ENCODE results near the gene KRTAP4-16.
"Not testable (repeated sequence)": the region's sequence is repeated elsewhere in the genome, so short reads cannot be mapped to it uniquely, and the experiment has no call there.

The KRTAP4-16 gene

GRCh38 chr17:41101586-41102259 is at the start of gene KRTAP4-16:
KRTAP4-16 (minus strand) TSS chr17:41102209; CDS start chr17:41102209, 0 bp downstream.
- TF ChIP-seq CTCF (IDR thresholded peaks at IDR 0.05; ENCODE audit: borderline replicate concordance, insufficient read depth, low read depth, low read length): no peak
- H3K4me3 ChIP-seq (ENCODE audit: low read depth, low read length): no peak within 1 kb of the TSS

GRCh38 chr17:41151525-41151924 is 49.5 kb upstream of the KRTAP4-16 start:
- TF ChIP-seq CTCF (IDR thresholded peaks at IDR 0.05; ENCODE audit: borderline replicate concordance, insufficient read depth, low read depth, low read length): no peak
- H3K4me3 ChIP-seq (ENCODE audit: low read depth, low read length): no peak overlapping the region

- no peak for TF ChIP-seq CTCF (IDR thresholded peaks at IDR 0.05; ENCODE audit: borderline replicate concordance, insufficient read depth, low read depth, low read length)
- H3K4me3 ChIP-seq (ENCODE audit: low read depth, low read length): no peak overlapping the region
These were observed 48.0 kb upstream of the KRTAP4-16 start for GRCh38 chr17:41150026-41150425.

- no peak for TF ChIP-seq CTCF (IDR thresholded peaks at IDR 0.05; ENCODE audit: borderline replicate concordance, insufficient read depth, low read depth, low read length)
- no peak within 1 kb of the TSS for H3K4me3 ChIP-seq (ENCODE audit: low read depth, low read length)
These were observed 47.6 kb upstream of the KRTAP4-16 start, which contains the start of gene KRTAP4-5 for GRCh38 chr17:41149652-41149985. KRTAP4-5 (minus strand) TSS chr17:41149825; CDS start chr17:41149767, 58 bp downstream.

- H3K4me3 ChIP-seq (ENCODE audit: low read depth, low read length): not testable (repeated sequence)
These were observed 47.1 kb upstream of the KRTAP4-16 start for GRCh38 chr17:41148971-41149651.

GRCh38 chr17:41147531-41148204 is 45.7 kb upstream of the KRTAP4-16 start:
- no peak overlapping the region for H3K4me3 ChIP-seq (ENCODE audit: low read depth, low read length)
- TF ChIP-seq CTCF (IDR thresholded peaks at IDR 0.05; ENCODE audit: borderline replicate concordance, insufficient read depth, low read depth, low read length): no peak

GRCh38 chr17:41145261-41145660 is 43.3 kb upstream of the KRTAP4-16 start:
- H3K4me3 ChIP-seq (ENCODE audit: low read depth, low read length): no peak overlapping the region
- TF ChIP-seq CTCF (IDR thresholded peaks at IDR 0.05; ENCODE audit: borderline replicate concordance, insufficient read depth, low read depth, low read length): no peak
